Mesendoderm (in vitro differentiated cells): ENCODE data around the gene ADGRA3.

Source experiments
- DNase-seq: peaks from one replicate; pipeline ENCODE4 v3.0.0; 2013
- H2AK5ac ChIP-seq: 2 replicates; pipeline ENCODE4 v1.6.1; 2013; ENCODE audit warnings: low read length, inconsistent platforms
- H2BK120ac ChIP-seq: 2 replicates; pipeline ENCODE4 v1.6.1; 2013; ENCODE audit warnings: low read depth, mild to moderate bottlenecking, low read length, moderate library complexity, mixed read lengths
- H2BK15ac ChIP-seq: replicated peaks from 2 replicates; pipeline ENCODE4 v1.6.1; 2013; ENCODE audit warnings: low read depth, mild to moderate bottlenecking, moderate library complexity
- H2BK5ac ChIP-seq: 2 replicates; pipeline ENCODE4 v1.6.1; 2013; ENCODE audit warnings: low read length, inconsistent platforms
- H3K18ac ChIP-seq: 2 replicates; pipeline ENCODE4 v1.6.1; 2013; ENCODE audit warnings: mild to moderate bottlenecking, low read length, mixed read lengths
- H3K23ac ChIP-seq: one replicate; pipeline ENCODE4 v1.6.1; 2013; ENCODE audit warnings: low read length
- H3K27ac ChIP-seq: 2 replicates; pipeline ENCODE4 v1.5.1; 2013; ENCODE audit warnings: low read depth, mild to moderate bottlenecking, inconsistent platforms, low read length, moderate library complexity
- H3K27me3 ChIP-seq: 2 replicates; pipeline ENCODE4 v1.6.1; 2013; ENCODE audit warnings: low read length, control low read depth, mild to moderate bottlenecking, inconsistent platforms; ENCODE audit not compliant: insufficient read depth, poor library complexity
- H3K36me3 ChIP-seq: 2 replicates; pipeline ENCODE4 v1.6.1; 2013; ENCODE audit warnings: low read length, inconsistent platforms; ENCODE audit not compliant: control insufficient read depth, insufficient read depth
- H3K4ac ChIP-seq: one replicate; pipeline ENCODE4 v1.6.1; 2013; ENCODE audit warnings: low read depth, mild to moderate bottlenecking, low read length, moderate library complexity
- H3K4me1 ChIP-seq: 2 replicates; pipeline ENCODE4 v1.6.1; 2013; ENCODE audit warnings: low read depth, low read length, inconsistent platforms; ENCODE audit not compliant: control insufficient read depth
- H3K4me2 ChIP-seq: 2 replicates; pipeline ENCODE4 v1.6.1; 2013; ENCODE audit warnings: low read length
- H3K4me3 ChIP-seq: 2 replicates; pipeline ENCODE4 v1.5.1; 2013; ENCODE audit warnings: mild to moderate bottlenecking, low read length
- H3K56ac ChIP-seq: one replicate; pipeline ENCODE4 v1.6.1; 2013; ENCODE audit warnings: low read length
- H3K79me1 ChIP-seq: 2 replicates; pipeline ENCODE4 v1.6.1; 2013; ENCODE audit warnings: low read length, inconsistent platforms
- H3K79me2 ChIP-seq: 2 replicates; pipeline ENCODE4 v1.6.1; 2013; ENCODE audit warnings: mild to moderate bottlenecking, low read length; ENCODE audit not compliant: control insufficient read depth, insufficient read depth
- H3K9ac ChIP-seq: 2 replicates; pipeline ENCODE4 v1.6.1; 2013; ENCODE audit warnings: low read length, inconsistent platforms
- H4K5ac ChIP-seq: one replicate; pipeline ENCODE4 v1.6.1; 2013; ENCODE audit warnings: low read length
- H4K8ac ChIP-seq: one replicate; pipeline ENCODE4 v1.6.1; 2013; ENCODE audit warnings: low read depth, mild to moderate bottlenecking, control low read depth, low read length, moderate library complexity
- WGBS: extraction: QIAGEN DNeasy Blood & Tissue Kit; methylation state at CpG from one replicate; pipeline ENCODE4 v1.1.7; 2013; ENCODE audit warnings: low lambda C conversion rate, missing lambda C conversion rate; ENCODE audit not compliant: insufficient coverage; ENCODE audit errors: extremely low coverage; 5-methylcytosine and 5-hydroxymethylcytosine counted together

ADGRA3 gene

DNA sequence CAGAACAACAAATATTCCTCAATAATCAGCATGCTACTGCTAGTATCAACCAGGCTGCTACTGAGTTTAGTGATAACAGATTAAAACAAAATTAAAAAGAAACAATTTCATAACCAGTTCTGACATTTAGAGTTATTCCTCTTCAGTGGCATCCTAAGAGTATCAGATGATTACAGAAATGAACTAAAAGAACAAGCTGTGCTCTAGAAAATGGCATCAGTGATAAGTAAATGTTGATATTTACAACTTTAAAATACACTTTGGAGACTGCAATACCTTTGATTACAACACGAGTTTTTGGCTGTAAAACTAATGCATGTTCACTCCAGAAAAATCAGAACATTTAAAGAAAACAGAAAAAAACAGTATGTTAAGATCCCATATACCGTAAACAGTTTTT is 72.9 kb downstream of the ADGRA3 start:
- Histone ChIP-seq H2BK120ac (no peak overlapping the region), H3K36me3 (no peaks in the 10 kb centered on the region), H2BK15ac (no peak overlapping the region), H3K79me1 (no peaks in the 10 kb centered on the region), H2AK5ac (no peak overlapping the region), H3K27ac (no peak overlapping the region), H3K9ac (no peak overlapping the region), H3K27me3 (no peaks in the 10 kb centered on the region), H4K5ac (no peak overlapping the region), H3K4ac (no peak overlapping the region), H3K56ac (no peak overlapping the region), H3K4me3 (no peak overlapping the region), H4K8ac (no peak overlapping the region), H2BK5ac (no peak overlapping the region), H3K4me1 (no peaks in the 10 kb centered on the region), H3K18ac (no peak overlapping the region), H3K79me2 (no peaks in the 10 kb centered on the region), H3K4me2 (no peak overlapping the region), H3K23ac (no peak overlapping the region)
- DNase-seq, result no peak
- WGBS, result no CpG with 5 or more reads among the region's 2 CpGs

DNA sequence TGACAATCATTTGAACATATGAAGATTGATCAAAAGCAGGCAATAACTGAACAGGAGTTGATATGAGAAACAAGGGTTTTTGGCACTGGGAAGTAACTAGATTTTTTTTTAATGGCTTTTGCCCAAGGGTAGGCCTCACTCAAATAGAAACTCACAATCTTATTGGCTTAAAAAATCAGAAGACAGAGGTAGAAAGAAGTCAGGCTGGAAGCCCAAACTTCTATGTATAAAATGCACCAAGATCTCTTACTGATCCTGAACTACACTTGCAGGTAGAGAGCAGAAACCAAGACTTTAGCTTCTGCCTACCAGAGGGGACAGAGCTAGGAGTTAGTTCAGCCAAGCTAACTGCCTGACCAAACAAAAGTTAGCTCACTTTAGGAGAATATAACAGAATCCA is 74.9 kb downstream of the ADGRA3 start:
- Histone ChIP-seq H3K36me3 (no peaks in the 10 kb centered on the region), H3K4me3 (no peak overlapping the region), H2AK5ac (no peak overlapping the region), H3K18ac (no peak overlapping the region), H3K79me2 (no peaks in the 10 kb centered on the region), H4K5ac (no peak overlapping the region), H2BK15ac (no peak overlapping the region), H3K27ac (no peak overlapping the region), H3K56ac (no peak overlapping the region), H2BK5ac (no peak overlapping the region), H2BK120ac (no peak overlapping the region), H3K23ac (no peak overlapping the region), H4K8ac (no peak overlapping the region), H3K4me1 (no peaks in the 10 kb centered on the region), H3K4me2 (no peak overlapping the region), H3K4ac (no peak overlapping the region), H3K79me1 (no peaks in the 10 kb centered on the region), H3K9ac (no peak overlapping the region), H3K27me3 (no peaks in the 10 kb centered on the region)
- no peak for DNase-seq

DNA sequence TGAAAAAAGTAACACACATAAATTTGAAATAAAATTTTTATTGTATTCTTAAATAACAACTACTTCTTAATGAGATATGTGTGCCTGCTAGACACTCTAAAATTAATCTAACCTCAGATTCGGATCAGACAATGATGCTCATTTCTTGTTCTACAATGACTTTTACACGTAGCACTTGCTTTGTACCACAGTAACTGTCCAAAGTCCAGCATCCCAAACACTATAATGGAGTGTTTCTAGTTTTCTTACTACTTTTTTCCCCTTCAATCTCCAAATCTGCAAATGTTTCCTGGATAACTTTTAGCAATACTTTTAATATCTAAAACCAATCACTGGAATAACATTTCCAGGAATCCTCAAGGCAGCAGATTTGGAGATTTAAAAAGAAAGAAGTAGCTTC is 75.9 kb downstream of the ADGRA3 start:
- H3K23ac ChIP-seq, result no peak overlapping the region
- H3K27ac ChIP-seq, result no peak overlapping the region
- DNase-seq, result no peak
- H3K27me3 ChIP-seq, result no peaks in the 10 kb centered on the region
- no peak overlapping the region for H3K4me3 ChIP-seq
- no peaks in the 10 kb centered on the region for H3K79me2 ChIP-seq
- no CpG with 5 or more reads among the region's 2 CpGs for WGBS
- no peak overlapping the region for H4K8ac ChIP-seq
- H3K79me1 ChIP-seq, result no peaks in the 10 kb centered on the region
- peaks cover 3% of the 10 kb centered on the region for H3K4me1 ChIP-seq
- H2BK5ac ChIP-seq, result no peak overlapping the region
- H3K56ac ChIP-seq, result no peak overlapping the region
- no peaks in the 10 kb centered on the region for H3K36me3 ChIP-seq
- H2AK5ac ChIP-seq, result no peak overlapping the region
- H2BK15ac ChIP-seq, result no peak overlapping the region
- no peak overlapping the region for H3K18ac ChIP-seq
- no peak overlapping the region for H2BK120ac ChIP-seq
- no peak overlapping the region for H3K4ac ChIP-seq
- H4K5ac ChIP-seq, result no peak overlapping the region
- no peak overlapping the region for H3K9ac ChIP-seq
- H3K4me2 ChIP-seq, result no peak overlapping the region

DNA sequence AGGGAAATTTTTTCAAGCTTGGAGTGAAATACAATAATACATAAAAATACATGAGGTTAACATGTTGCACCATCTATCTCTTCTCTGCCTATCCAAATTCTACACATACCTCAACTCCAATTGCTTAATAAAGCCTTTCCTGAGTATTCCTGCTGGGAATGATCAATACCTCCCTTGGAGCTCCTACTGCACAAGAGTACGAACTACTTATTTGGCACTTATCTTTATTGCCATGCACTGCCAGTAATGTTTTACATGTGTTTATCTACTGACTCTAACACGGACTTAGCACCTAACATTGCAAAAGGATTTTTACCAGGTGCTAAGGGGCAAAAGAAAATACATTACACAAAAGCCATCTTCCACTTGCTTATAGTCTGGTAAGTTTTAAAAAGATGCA is 80.2 kb downstream of the ADGRA3 start:
- Histone ChIP-seq H3K36me3 (peaks cover 2% of the 10 kb centered on the region), H2AK5ac (no peak overlapping the region), H3K4ac (no peak overlapping the region), H3K4me1 (peaks cover 3% of the 10 kb centered on the region), H3K23ac (no peak overlapping the region), H2BK15ac (no peak overlapping the region), H4K8ac (no peak overlapping the region), H3K9ac (no peak overlapping the region), H3K79me2 (no peaks in the 10 kb centered on the region), H3K18ac (no peak overlapping the region), H3K27me3 (no peaks in the 10 kb centered on the region), H3K27ac (no peak overlapping the region), H2BK120ac (no peak overlapping the region), H3K79me1 (no peaks in the 10 kb centered on the region), H3K4me3 (no peak overlapping the region), H4K5ac (no peak overlapping the region), H3K56ac (no peak overlapping the region), H2BK5ac (no peak overlapping the region), H3K4me2 (no peak overlapping the region)
- no CpG with 5 or more reads among the region's 2 CpGs for WGBS
- DNase-seq, result no peak

DNA sequence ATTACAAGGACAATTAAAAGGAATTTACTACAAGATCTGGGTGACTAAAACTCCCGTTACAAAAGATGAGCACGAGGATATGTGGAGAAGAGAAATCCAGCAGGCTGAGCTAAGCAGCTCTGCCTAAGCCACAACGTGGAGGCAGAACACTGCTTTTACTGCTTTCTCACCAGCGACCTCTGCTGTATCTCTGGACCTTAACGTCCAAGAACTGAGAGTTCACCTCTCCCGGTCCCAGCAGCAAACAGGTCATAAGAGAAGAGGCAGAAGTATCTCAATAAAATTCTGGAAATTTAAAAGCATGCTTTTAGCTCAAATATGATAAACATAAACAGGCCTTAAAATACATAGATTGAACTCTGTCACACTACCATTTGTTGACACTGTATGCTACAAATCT is 81.0 kb downstream of the ADGRA3 start:
- Histone ChIP-seq H3K79me1 (no peaks in the 10 kb centered on the region), H2BK5ac (no peak overlapping the region), H3K4ac (no peak overlapping the region), H3K27me3 (no peaks in the 10 kb centered on the region), H2BK15ac (no peak overlapping the region), H3K18ac (no peak overlapping the region), H3K4me3 (no peak overlapping the region), H3K36me3 (peaks cover 2% of the 10 kb centered on the region), H3K79me2 (no peaks in the 10 kb centered on the region), H3K56ac (no peak overlapping the region), H3K4me2 (no peak overlapping the region), H4K5ac (no peak overlapping the region), H3K9ac (no peak overlapping the region), H3K4me1 (peaks cover 3% of the 10 kb centered on the region), H3K23ac (no peak overlapping the region), H3K27ac (no peak overlapping the region), H2AK5ac (no peak overlapping the region), H2BK120ac (no peak overlapping the region), H4K8ac (no peak overlapping the region)
- peak; percentile 88 for DNase-seq
- WGBS, result no CpG with 5 or more reads among the region's 6 CpGs

DNA sequence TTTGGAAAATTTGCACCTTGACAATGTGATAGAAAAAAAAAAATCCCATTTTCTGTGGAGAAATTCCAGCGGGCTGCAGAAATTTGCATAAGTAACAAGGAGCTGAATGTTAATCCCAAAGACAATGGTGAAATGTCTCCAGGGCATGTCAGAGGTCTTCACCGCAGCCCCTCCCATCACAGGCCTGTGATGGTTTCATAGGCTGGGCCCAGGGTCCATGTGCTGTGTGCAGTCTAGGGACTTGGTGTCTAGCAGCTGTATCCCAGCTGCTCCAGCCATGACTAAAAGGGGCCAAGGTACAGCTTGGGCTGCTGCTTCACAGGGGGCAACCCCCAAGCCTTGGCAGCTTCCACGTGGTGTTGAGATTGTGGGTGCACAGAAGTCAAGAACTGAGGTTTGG is 85.2 kb downstream of the ADGRA3 start:
- WGBS, result no CpG with 5 or more reads among the region's 3 CpGs
- H2BK120ac ChIP-seq, result no peak overlapping the region
- H3K18ac ChIP-seq, result no peak overlapping the region
- peaks cover 2% of the 10 kb centered on the region for H3K36me3 ChIP-seq
- no peak overlapping the region for H2BK15ac ChIP-seq
- no peak overlapping the region for H3K4me3 ChIP-seq
- H2AK5ac ChIP-seq, result no peak overlapping the region
- H3K9ac ChIP-seq, result no peak overlapping the region
- no peaks in the 10 kb centered on the region for H3K79me2 ChIP-seq
- no peaks in the 10 kb centered on the region for H3K79me1 ChIP-seq
- H3K56ac ChIP-seq, result no peak overlapping the region
- H4K8ac ChIP-seq, result no peak overlapping the region
- H4K5ac ChIP-seq, result no peak overlapping the region
- DNase-seq, result peak; percentile 49
- H3K4ac ChIP-seq, result no peak overlapping the region
- no peak overlapping the region for H3K23ac ChIP-seq
- no peak overlapping the region for H3K27ac ChIP-seq
- H3K27me3 ChIP-seq, result no peaks in the 10 kb centered on the region
- H3K4me1 ChIP-seq, result peaks cover under 1% of the 10 kb centered on the region
- no peak overlapping the region for H3K4me2 ChIP-seq
- no peak overlapping the region for H2BK5ac ChIP-seq
